ENCODE measurements around the gene RAVER2. TPM values are rescaled to one million over a fixed set of nuclear protein-coding genes. Genes with fewer than 3 reads are reported as not detected.

RAVER2 gene
- total and polyA plus RNA-seq, 2 experiments from 2014 or later: 7.8 to 24.6 TPM

DNA sequence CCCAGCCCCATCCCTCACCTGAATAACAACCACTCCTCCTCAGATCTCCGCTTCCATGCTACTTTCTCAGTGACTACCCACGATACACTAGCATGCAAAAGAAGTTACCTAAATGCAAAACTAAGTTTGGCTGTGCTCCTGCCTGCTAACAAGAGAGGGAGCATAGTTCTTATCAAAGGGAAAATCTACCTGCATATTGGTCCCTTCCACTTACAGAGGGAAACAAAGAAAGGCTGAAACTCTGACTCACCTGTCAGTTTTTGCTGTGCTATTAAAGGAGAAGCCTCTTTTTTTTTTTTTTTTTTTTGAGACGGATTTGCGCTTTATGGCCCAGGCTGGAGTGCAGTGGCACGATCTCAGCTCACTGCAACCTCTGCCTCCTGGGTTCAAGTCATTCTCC is 43.8 kb upstream of the RAVER2 start:
- H3K4me1 ChIP-seq (ENCODE audit: insufficient read depth): no peaks in the 10 kb centered on the region
- Mint-ChIP-seq H3K9me3 (no peaks in the 10 kb centered on the region; the same call in 2 of the 3 replicates), H3K27me3 (ENCODE audit: insufficient read depth, low read depth, poor library complexity) (peaks cover 6% of the 10 kb centered on the region), H3K27ac (no peak overlapping the region; the same call in 1 of the 2 replicates), H3K4me1 (peaks cover 9% of the 10 kb centered on the region), H3K36me3 (ENCODE audit: low read depth) (no peaks in the 10 kb centered on the region), H3K4me3 (no peak overlapping the region)
- no peaks in the 10 kb centered on the region for H4K20me1 ChIP-seq (replicated peaks; ENCODE audit: insufficient read depth)
- H2AFZ ChIP-seq: no peak overlapping the region
- H3K79me2 ChIP-seq (replicated peaks; ENCODE audit: insufficient read depth): no peaks in the 10 kb centered on the region
- no peak overlapping the region for H3K4me2 ChIP-seq
- ATAC-seq (peak; percentile 20), DNase-seq (ENCODE audit: low spot score) (peak; percentile 24)
- H3F3A ChIP-seq (replicated peaks; ENCODE audit: low read depth): no peaks in the 10 kb centered on the region
- H3K27ac ChIP-seq (ENCODE audit: low read depth): no peak overlapping the region
- H3K9me2 ChIP-seq (ENCODE audit: insufficient read depth): no peaks in the 10 kb centered on the region
- H3K4me3 ChIP-seq: no peak overlapping the region
- no peaks in the 10 kb centered on the region for H3K36me3 ChIP-seq (ENCODE audit: insufficient read depth)
- no peaks in the 10 kb centered on the region for H3K27me3 ChIP-seq (ENCODE audit: insufficient read depth)
- TF ChIP-seq CREB1 (CRISPR knock-in tag; IDR thresholded peaks at IDR 0.05; ENCODE audit: low read depth) (no peak), EZH2phosphoT487 (IDR thresholded peaks at IDR 0.05; ENCODE audit: unreplicated experiment) (no peak), REST (IDR thresholded peaks at IDR 0.05; ENCODE audit: unreplicated experiment) (no peak), POLR2AphosphoS5 (IDR thresholded peaks at IDR 0.05; ENCODE audit: low read depth) (no peak), ZNF114 (CRISPR knock-in tag; IDR thresholded peaks at IDR 0.05) (no peak), JUNB (IDR thresholded peaks at IDR 0.05; ENCODE audit: unreplicated experiment) (no peak), STAT1 (IDR thresholded peaks at IDR 0.05; ENCODE audit: unreplicated experiment) (no peak), NANOG (IDR thresholded peaks at IDR 0.05; ENCODE audit: borderline replicate concordance) (no peak), ZNF331 (CRISPR knock-in tag; IDR thresholded peaks at IDR 0.05; ENCODE audit: low read depth) (no peak), EZH2 (IDR thresholded peaks at IDR 0.05; ENCODE audit: low read depth, unreplicated experiment) (no peak)
- TF ChIP-seq, protein P1, sequence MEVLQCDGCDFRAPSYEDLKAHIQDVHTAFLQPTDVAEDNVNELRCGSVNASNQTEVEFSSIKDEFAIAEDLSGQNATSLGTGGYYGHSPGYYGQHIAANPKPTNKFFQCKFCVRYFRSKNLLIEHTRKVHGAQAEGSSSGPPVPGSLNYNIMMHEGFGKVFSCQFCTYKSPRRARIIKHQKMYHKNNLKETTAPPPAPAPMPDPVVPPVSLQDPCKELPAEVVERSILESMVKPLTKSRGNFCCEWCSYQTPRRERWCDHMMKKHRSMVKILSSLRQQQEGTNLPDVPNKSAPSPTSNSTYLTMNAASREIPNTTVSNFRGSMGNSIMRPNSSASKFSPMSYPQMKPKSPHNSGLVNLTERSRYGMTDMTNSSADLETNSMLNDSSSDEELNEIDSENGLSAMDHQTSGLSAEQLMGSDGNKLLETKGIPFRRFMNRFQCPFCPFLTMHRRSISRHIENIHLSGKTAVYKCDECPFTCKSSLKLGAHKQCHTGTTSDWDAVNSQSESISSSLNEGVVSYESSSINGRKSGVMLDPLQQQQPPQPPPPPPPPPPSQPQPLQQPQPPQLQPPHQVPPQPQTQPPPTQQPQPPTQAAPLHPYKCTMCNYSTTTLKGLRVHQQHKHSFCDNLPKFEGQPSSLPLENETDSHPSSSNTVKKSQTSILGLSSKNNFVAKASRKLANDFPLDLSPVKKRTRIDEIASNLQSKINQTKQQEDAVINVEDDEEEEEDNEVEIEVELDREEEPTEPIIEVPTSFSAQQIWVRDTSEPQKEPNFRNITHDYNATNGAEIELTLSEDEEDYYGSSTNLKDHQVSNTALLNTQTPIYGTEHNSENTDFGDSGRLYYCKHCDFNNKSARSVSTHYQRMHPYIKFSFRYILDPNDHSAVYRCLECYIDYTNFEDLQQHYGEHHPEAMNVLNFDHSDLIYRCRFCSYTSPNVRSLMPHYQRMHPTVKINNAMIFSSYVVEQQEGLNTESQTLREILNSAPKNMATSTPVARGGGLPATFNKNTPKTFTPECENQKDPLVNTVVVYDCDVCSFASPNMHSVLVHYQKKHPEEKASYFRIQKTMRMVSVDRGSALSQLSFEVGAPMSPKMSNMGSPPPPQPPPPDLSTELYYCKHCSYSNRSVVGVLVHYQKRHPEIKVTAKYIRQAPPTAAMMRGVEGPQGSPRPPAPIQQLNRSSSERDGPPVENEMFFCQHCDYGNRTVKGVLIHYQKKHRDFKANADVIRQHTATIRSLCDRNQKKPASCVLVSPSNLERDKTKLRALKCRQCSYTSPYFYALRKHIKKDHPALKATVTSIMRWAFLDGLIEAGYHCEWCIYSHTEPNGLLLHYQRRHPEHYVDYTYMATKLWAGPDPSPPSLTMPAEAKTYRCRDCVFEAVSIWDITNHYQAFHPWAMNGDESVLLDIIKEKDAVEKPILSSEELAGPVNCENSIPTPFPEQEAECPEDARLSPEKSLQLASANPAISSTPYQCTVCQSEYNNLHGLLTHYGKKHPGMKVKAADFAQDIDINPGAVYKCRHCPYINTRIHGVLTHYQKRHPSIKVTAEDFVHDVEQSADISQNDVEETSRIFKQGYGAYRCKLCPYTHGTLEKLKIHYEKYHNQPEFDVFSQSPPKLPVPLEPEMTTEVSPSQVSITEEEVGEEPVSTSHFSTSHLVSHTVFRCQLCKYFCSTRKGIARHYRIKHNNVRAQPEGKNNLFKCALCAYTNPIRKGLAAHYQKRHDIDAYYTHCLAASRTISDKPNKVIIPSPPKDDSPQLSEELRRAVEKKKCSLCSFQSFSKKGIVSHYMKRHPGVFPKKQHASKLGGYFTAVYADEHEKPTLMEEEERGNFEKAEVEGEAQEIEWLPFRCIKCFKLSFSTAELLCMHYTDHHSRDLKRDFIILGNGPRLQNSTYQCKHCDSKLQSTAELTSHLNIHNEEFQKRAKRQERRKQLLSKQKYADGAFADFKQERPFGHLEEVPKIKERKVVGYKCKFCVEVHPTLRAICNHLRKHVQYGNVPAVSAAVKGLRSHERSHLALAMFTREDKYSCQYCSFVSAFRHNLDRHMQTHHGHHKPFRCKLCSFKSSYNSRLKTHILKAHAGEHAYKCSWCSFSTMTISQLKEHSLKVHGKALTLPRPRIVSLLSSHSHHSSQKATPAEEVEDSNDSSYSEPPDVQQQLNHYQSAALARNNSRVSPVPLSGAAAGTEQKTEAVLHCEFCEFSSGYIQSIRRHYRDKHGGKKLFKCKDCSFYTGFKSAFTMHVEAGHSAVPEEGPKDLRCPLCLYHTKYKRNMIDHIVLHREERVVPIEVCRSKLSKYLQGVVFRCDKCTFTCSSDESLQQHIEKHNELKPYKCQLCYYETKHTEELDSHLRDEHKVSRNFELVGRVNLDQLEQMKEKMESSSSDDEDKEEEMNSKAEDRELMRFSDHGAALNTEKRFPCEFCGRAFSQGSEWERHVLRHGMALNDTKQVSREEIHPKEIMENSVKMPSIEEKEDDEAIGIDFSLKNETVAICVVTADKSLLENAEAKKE (CRISPR knock-in tag; IDR thresholded peaks at IDR 0.05): no peak
- TF ChIP-seq, protein P2, sequence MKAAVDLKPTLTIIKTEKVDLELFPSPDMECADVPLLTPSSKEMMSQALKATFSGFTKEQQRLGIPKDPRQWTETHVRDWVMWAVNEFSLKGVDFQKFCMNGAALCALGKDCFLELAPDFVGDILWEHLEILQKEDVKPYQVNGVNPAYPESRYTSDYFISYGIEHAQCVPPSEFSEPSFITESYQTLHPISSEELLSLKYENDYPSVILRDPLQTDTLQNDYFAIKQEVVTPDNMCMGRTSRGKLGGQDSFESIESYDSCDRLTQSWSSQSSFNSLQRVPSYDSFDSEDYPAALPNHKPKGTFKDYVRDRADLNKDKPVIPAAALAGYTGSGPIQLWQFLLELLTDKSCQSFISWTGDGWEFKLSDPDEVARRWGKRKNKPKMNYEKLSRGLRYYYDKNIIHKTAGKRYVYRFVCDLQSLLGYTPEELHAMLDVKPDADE (IDR thresholded peaks at IDR 0.05): no peak
- TF ChIP-seq, protein P3, sequence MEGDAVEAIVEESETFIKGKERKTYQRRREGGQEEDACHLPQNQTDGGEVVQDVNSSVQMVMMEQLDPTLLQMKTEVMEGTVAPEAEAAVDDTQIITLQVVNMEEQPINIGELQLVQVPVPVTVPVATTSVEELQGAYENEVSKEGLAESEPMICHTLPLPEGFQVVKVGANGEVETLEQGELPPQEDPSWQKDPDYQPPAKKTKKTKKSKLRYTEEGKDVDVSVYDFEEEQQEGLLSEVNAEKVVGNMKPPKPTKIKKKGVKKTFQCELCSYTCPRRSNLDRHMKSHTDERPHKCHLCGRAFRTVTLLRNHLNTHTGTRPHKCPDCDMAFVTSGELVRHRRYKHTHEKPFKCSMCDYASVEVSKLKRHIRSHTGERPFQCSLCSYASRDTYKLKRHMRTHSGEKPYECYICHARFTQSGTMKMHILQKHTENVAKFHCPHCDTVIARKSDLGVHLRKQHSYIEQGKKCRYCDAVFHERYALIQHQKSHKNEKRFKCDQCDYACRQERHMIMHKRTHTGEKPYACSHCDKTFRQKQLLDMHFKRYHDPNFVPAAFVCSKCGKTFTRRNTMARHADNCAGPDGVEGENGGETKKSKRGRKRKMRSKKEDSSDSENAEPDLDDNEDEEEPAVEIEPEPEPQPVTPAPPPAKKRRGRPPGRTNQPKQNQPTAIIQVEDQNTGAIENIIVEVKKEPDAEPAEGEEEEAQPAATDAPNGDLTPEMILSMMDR (conservative IDR thresholded peaks at IDR 0.05; ENCODE audit: low read depth in 2 of 2): no peak

Data from GM23338 (cell line).